GM10266 (cell line): ENCODE data around the gene CASZ1.

ENCODE experiments used
- DNase-seq: peaks from one replicate; pipeline ENCODE4 v3.0.0; 2012; ENCODE audit errors: extremely low spot score
- CTCF ChIP-seq: IDR thresholded peaks from 2 replicates; pipeline ENCODE4 v1.5.1; 2012; ENCODE audit warnings: mild to moderate bottlenecking, low read depth; ENCODE audit not compliant: control insufficient read depth, insufficient read depth; ENCODE audit errors: missing control alignments

The CASZ1 gene

GRCh38 chr1:10661453-10661852 is 135.0 kb downstream of the CASZ1 start:
- no peak for TF ChIP-seq CTCF
- DNase-seq: no peak

- no peak for DNase-seq
- TF ChIP-seq CTCF: no peak
Observed at GRCh38 chr1:10659646-10660540, 136.6 kb downstream of the CASZ1 start.

- no peak for DNase-seq
- no peak for TF ChIP-seq CTCF
Observed at GRCh38 chr1:10659218-10659617, 137.2 kb downstream of the CASZ1 start.

- no peak for TF ChIP-seq CTCF
Observed at GRCh38 chr1:10658396-10659066, 137.9 kb downstream of the CASZ1 start.

GRCh38 chr1:10657088-10657847 is 139.2 kb downstream of the CASZ1 start:
- no peak for DNase-seq
- no peak for TF ChIP-seq CTCF

More at GRCh38 chr1:10658396-10659066, 137.9 kb downstream of the CASZ1 start:
- DNase-seq: no peak

GRCh38 chr1:10656431-10656830 is 140.0 kb downstream of the CASZ1 start:
- no peak for DNase-seq
- no peak for TF ChIP-seq CTCF

- DNase-seq: no peak
- TF ChIP-seq CTCF: no peak
Observed at GRCh38 chr1:10655002-10655401, 141.4 kb downstream of the CASZ1 start.
